Uterus (tissue), 2 donors: ENCODE data around the gene SHQ1.
"Not testable (repeated sequence)": the region's sequence is repeated elsewhere in the genome, so short reads cannot be mapped to it uniquely, and the experiment has no call there.

Source experiments
- POLR2A ChIP-seq, 2 donors: fragments of 450-650 bp; IDR thresholded peaks; one replicate each; pipeline ENCODE4 v1.6.1; 2016; ENCODE audit warnings: antibody characterized with exemption in 2 of 2, mild to moderate bottlenecking in 1 of 2, moderate library complexity in 1 of 2
- TF ChIP-seq, protein P1 (sequence below), 4 experiments: fragments of 200-600 bp in 2 of 4; fragments of 450-650 bp in 2 of 4; sonication (generic) in 2 of 4; IDR thresholded peaks; one replicate each; pipeline ENCODE4 v1.5.1; 2016 to 2019; ENCODE audit warnings: antibody characterized with exemption in 4 of 4, mild to moderate bottlenecking in 2 of 4, moderate library complexity in 1 of 4

DNA sequence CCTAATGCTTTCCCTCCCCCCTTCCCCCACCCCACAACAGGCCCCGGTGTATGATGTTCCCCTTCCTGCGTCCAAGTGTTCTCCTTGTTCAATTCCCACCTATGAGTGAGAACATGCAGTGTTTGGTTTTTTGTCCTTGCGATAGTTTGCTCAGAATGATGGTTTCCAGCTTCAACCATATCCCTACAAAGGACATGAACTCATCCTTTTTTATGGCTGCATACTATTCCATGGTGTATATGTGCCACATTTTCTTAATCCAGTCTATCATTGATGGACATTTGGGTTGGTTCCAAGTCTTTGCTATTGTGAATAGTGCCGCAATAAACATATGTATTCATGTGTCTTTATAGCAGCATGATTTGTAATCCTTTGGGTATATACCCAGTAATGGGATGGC is 137.8 kb downstream of the SHQ1 start:
- TF ChIP-seq, protein P1, sequence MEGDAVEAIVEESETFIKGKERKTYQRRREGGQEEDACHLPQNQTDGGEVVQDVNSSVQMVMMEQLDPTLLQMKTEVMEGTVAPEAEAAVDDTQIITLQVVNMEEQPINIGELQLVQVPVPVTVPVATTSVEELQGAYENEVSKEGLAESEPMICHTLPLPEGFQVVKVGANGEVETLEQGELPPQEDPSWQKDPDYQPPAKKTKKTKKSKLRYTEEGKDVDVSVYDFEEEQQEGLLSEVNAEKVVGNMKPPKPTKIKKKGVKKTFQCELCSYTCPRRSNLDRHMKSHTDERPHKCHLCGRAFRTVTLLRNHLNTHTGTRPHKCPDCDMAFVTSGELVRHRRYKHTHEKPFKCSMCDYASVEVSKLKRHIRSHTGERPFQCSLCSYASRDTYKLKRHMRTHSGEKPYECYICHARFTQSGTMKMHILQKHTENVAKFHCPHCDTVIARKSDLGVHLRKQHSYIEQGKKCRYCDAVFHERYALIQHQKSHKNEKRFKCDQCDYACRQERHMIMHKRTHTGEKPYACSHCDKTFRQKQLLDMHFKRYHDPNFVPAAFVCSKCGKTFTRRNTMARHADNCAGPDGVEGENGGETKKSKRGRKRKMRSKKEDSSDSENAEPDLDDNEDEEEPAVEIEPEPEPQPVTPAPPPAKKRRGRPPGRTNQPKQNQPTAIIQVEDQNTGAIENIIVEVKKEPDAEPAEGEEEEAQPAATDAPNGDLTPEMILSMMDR (IDR thresholded peaks at IDR 0.05): not testable (repeated sequence)
- TF ChIP-seq POLR2A (IDR thresholded peaks at IDR 0.05): not testable (repeated sequence)
